Activated naive CD4-positive, alpha-beta T cell treated with anti-CD3 and anti-CD28 coated beads for 36 hours (primary cell): ENCODE measurements around the gene PPP1R15A. TPM values are rescaled to one million over a fixed set of nuclear protein-coding genes. Genes with fewer than 3 reads are reported as not detected.
"Not testable (repeated sequence)": the region's sequence is repeated elsewhere in the genome, so short reads cannot be mapped to it uniquely, and the experiment has no call there.

Experiments used
- CTCF ChIA-PET: fragments of 350-600 bp; sonication (Branson Sonifier 250); formaldehyde crosslinking; loops from one replicate; lab custom pipeline; 2021; ENCODE audit warnings: antibody characterized with exemption; lab: Charles Lee
- DNase-seq: peaks from one replicate; pipeline ENCODE4 v3.0.0-alpha.2; 2020
- H3K27ac Mint-ChIP-seq: one replicate; pipeline ENCODE4 v1.8.0; 2021; ENCODE audit warnings: mild to moderate bottlenecking, mixed read lengths
- H3K27me3 Mint-ChIP-seq: one replicate; pipeline ENCODE4 v1.8.0; 2021; ENCODE audit warnings: low read depth, mixed read lengths
- H3K36me3 Mint-ChIP-seq: one replicate; pipeline ENCODE4 v1.8.0; 2021; ENCODE audit warnings: low read depth, mixed read lengths
- H3K4me1 Mint-ChIP-seq: one replicate; pipeline ENCODE4 v1.8.0; 2021; ENCODE audit warnings: low read depth, mixed read lengths
- H3K4me3 Mint-ChIP-seq: one replicate; pipeline ENCODE4 v1.8.0; 2021; ENCODE audit warnings: mild to moderate bottlenecking, moderate library complexity, mixed read lengths
- H3K9me3 Mint-ChIP-seq: one replicate; pipeline ENCODE4 v1.8.0; 2021; ENCODE audit warnings: mixed read lengths
- intact Hi-C: fragments of 100-400 bp; cut with micrococcal nuclease; formaldehyde crosslinking; loops from one replicate; pipeline ENCODE4 v1.15.1; 2023
- total RNA-seq, 2 experiments: library from RNA; stranded (reverse); gene quantifications; one replicate each; pipeline ENCODE4 v1.2.3, GENCODE V29; 2021

PPP1R15A gene
- total RNA-seq, 2 experiments from 2014 or later = 96.5 to 97.4 TPM

- Mint-ChIP-seq H3K9me3 (no peaks in the 10 kb centered on the region), H3K4me1 (no peaks in the 10 kb centered on the region), H3K27ac (no peak overlapping the region), H3K4me3 (no peak overlapping the region), H3K27me3 (peaks cover 10% of the 10 kb centered on the region), H3K36me3 (no peaks in the 10 kb centered on the region)
- CTCF ChIA-PET = no interaction called here
- intact Hi-C loops = no loop called here
- no peak for DNase-seq
Measured at GRCh38 chr19:48887861-48888612, 15.8 kb downstream of the PPP1R15A start.

- H3K27ac Mint-ChIP-seq, H3K4me1 Mint-ChIP-seq, H3K36me3 Mint-ChIP-seq, H3K9me3 Mint-ChIP-seq, intact Hi-C loops, DNase-seq, H3K4me3 Mint-ChIP-seq: not testable (repeated sequence)
- CTCF ChIA-PET = interaction anchor here (0.5 kb wide), 1 partner anchor 309 kb away, joined by 4 read pairs; no protein-coding TSS in a partner anchor
- H3K27me3 Mint-ChIP-seq = peaks cover 12% of the 10 kb centered on the region
Measured at GRCh38 chr19:48889496-48889895, 17.3 kb downstream of the PPP1R15A start.

- no peak for DNase-seq
- CTCF ChIA-PET = interaction anchor here (0.7 kb wide), 1 partner anchor 54 kb away, joined by 3 read pairs; the partner anchor contains the start of gene HSD17B14
- intact Hi-C loops = no loop called here
- H3K36me3 Mint-ChIP-seq = no peaks in the 10 kb centered on the region
- H3K27me3 Mint-ChIP-seq = peaks cover 18% of the 10 kb centered on the region
- H3K4me3 Mint-ChIP-seq = no peak overlapping the region
- no peaks in the 10 kb centered on the region for H3K9me3 Mint-ChIP-seq
- H3K27ac Mint-ChIP-seq = no peak overlapping the region
- H3K4me1 Mint-ChIP-seq = peaks cover 10% of the 10 kb centered on the region
Measured at GRCh38 chr19:48890551-48890950, 18.3 kb downstream of the PPP1R15A start.

- CTCF ChIA-PET = interaction anchor here (1.0 kb wide), 1 partner anchor 58 kb away, joined by 4 read pairs; no protein-coding TSS in a partner anchor
- Mint-ChIP-seq H3K9me3 (no peaks in the 10 kb centered on the region), H3K36me3 (peaks cover 1% of the 10 kb centered on the region), H3K27me3 (peaks cover 22% of the 10 kb centered on the region), H3K4me3 (peak overlapping the region; percentile 54), H3K4me1 (peaks cover 26% of the 10 kb centered on the region), H3K27ac (no peak overlapping the region)
- intact Hi-C loops = no loop called here
- no peak for DNase-seq
Measured at GRCh38 chr19:48895226-48895625, 23.0 kb downstream of the PPP1R15A start.

- Mint-ChIP-seq H3K27ac (no peak overlapping the region), H3K4me3 (peak overlapping the region; percentile 54), H3K4me1 (peaks cover 31% of the 10 kb centered on the region), H3K9me3 (no peaks in the 10 kb centered on the region), H3K36me3 (peaks cover 9% of the 10 kb centered on the region), H3K27me3 (peaks cover 22% of the 10 kb centered on the region)
- CTCF ChIA-PET = no interaction called here
- DNase-seq = peak; percentile 61
- intact Hi-C loops = no loop called here
Measured at GRCh38 chr19:48896191-48896720, 24.0 kb downstream of the PPP1R15A start.

- peaks cover 16% of the 10 kb centered on the region for H3K36me3 Mint-ChIP-seq
- H3K4me3 Mint-ChIP-seq = no peak overlapping the region
- peaks cover 17% of the 10 kb centered on the region for H3K27me3 Mint-ChIP-seq
- intact Hi-C loops = no loop called here
- CTCF ChIA-PET = interaction anchor here (0.6 to 0.7 kb wide), 2 partner anchors 56 to 73 kb away, joined by 3 to 4 read pairs; no protein-coding TSS in a partner anchor
- no peak for DNase-seq
- H3K27ac Mint-ChIP-seq = no peak overlapping the region
- peaks cover 38% of the 10 kb centered on the region for H3K4me1 Mint-ChIP-seq
- no peaks in the 10 kb centered on the region for H3K9me3 Mint-ChIP-seq
Measured at GRCh38 chr19:48897181-48897580, 25.0 kb downstream of the PPP1R15A start.

GRCh38 chr19:48899386-48899749 is 27.1 kb downstream of the PPP1R15A start:
- peaks cover 25% of the 10 kb centered on the region for H3K36me3 Mint-ChIP-seq
- peak overlapping the region; percentile 97 for H3K4me3 Mint-ChIP-seq
- H3K9me3 Mint-ChIP-seq, intact Hi-C loops, DNase-seq, H3K27me3 Mint-ChIP-seq: not testable (repeated sequence)
- CTCF ChIA-PET = interaction anchor here (1.0 to 1.7 kb wide), 5 partner anchors 55 to 254 kb away, joined by 3 to 6 read pairs (median 4); partner anchors contain the start of genes BAX, CA11, GYS1 and RUVBL2
- peaks cover 43% of the 10 kb centered on the region for H3K4me1 Mint-ChIP-seq
- peak overlapping the region; percentile 96 for H3K27ac Mint-ChIP-seq

GRCh38 chr19:48899781-48900476 is 27.7 kb downstream of the PPP1R15A start, which contains the start of gene NUCB1:
Gene NUCB1 (plus strand): TSS chr19:48900312. CDS start chr19:48900797, 485 bp downstream.
- CTCF ChIA-PET = interaction anchor here (1.0 to 1.7 kb wide), 5 partner anchors 54 to 254 kb away, joined by 3 to 6 read pairs (median 4); partner anchors contain the start of genes BAX, CA11, GYS1 and RUVBL2
- Mint-ChIP-seq H3K27me3 (peaks cover 5% of the 10 kb centered on the region), H3K4me3 (peak within 1 kb of the TSS; percentile 97), H3K9me3 (no peaks in the 10 kb centered on the region), H3K27ac (peak within 1 kb of the TSS; percentile 96), H3K4me1 (peaks cover 38% of the 10 kb centered on the region), H3K36me3 (peaks cover 29% of the 10 kb centered on the region)
- DNase-seq = peak; percentile 100
- intact Hi-C loops = loop anchor here (1.0 to 2.0 kb wide), 8 partner anchors 25 to 186 kb away; partner anchors contain the start of genes BAX, DHDH, FTL and GYS1

- Mint-ChIP-seq H3K27ac (peak overlapping the region; percentile 96), H3K4me3 (peak overlapping the region; percentile 97), H3K9me3 (no peaks in the 10 kb centered on the region), H3K27me3 (peaks cover 2% of the 10 kb centered on the region), H3K4me1 (peaks cover 30% of the 10 kb centered on the region), H3K36me3 (peaks cover 36% of the 10 kb centered on the region)
- peak; percentile 29 for DNase-seq
- intact Hi-C loops = loop anchor here (1.0 to 2.0 kb wide), 8 partner anchors 25 to 186 kb away; partner anchors contain the start of genes BAX, DHDH, FTL and GYS1
- CTCF ChIA-PET = interaction anchor here (0.6 to 1.7 kb wide), 7 partner anchors 54 to 255 kb away, joined by 3 to 6 read pairs (median 4); partner anchors contain the start of genes BAX, CA11, GYS1 and RUVBL2
Measured at GRCh38 chr19:48900477-48901406, 28.5 kb downstream of the PPP1R15A start.

GRCh38 chr19:48902291-48902690 is 30.1 kb downstream of the PPP1R15A start:
- CTCF ChIA-PET = interaction anchor here (0.6 kb wide), 1 partner anchor 41 kb away, joined by 3 read pairs; no protein-coding TSS in a partner anchor

GRCh38 chr19:48903788-48904187 is 31.6 kb downstream of the PPP1R15A start:
- intact Hi-C loops, DNase-seq, H3K9me3 Mint-ChIP-seq, H3K27ac Mint-ChIP-seq, H3K27me3 Mint-ChIP-seq, H3K4me3 Mint-ChIP-seq: not testable (repeated sequence)
- peaks cover 25% of the 10 kb centered on the region for H3K4me1 Mint-ChIP-seq
- H3K36me3 Mint-ChIP-seq = peaks cover 51% of the 10 kb centered on the region
- CTCF ChIA-PET = interaction anchor here (0.6 kb wide), 1 partner anchor 94 kb away, joined by 3 read pairs; no protein-coding TSS in a partner anchor

More at GRCh38 chr19:48902291-48902690, 30.1 kb downstream of the PPP1R15A start:
- H3K9me3 Mint-ChIP-seq, DNase-seq, H3K27me3 Mint-ChIP-seq, intact Hi-C loops, H3K4me3 Mint-ChIP-seq: not testable (repeated sequence)
- Mint-ChIP-seq H3K27ac (peak overlapping the region; percentile 76), H3K36me3 (peaks cover 44% of the 10 kb centered on the region), H3K4me1 (peaks cover 25% of the 10 kb centered on the region)
